ENCODE data around the gene SSBP2. TPM values are rescaled to one million over a fixed set of nuclear protein-coding genes. Genes with fewer than 3 reads are reported as not detected.
"Not testable (repeated sequence)": the region's sequence is repeated elsewhere in the genome, so short reads cannot be mapped to it uniquely, and the experiment has no call there.

SSBP2 gene
- total RNA-seq, 2 donors from 2014 or later, result 25.1 to 26.9 TPM

DNA sequence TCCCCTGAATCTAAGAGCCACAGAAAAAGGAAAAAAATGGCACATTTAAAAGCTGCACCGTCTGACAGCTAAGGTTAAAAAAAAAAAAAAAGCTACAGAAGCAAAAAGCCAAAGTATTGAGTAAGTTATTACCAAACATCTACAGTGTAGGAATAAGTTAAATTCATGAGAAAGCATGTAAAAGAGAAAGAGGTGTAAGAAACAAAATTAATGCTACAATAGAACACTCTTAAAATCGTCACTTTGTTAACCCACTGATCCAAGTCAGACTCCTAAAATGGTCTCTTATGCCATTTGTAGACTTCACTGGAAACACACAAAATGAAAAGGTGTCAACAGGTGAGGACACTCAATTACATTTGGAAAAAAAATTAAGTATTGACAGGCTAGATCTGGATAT lies 120.2 kb downstream of the SSBP2 start:
- WGBS, result 83% methylated on average over 2 of the region's 2 CpGs
- intact Hi-C loops (cut with DNase I), result no loop called here
- Histone ChIP-seq H3K27me3 (replicated peaks; ENCODE audit: insufficient read depth) (no peaks in the 10 kb centered on the region), H3K4me3 (no peak overlapping the region), H3K36me3 (no peaks in the 10 kb centered on the region), H3K4me1 (replicated peaks) (no peaks in the 10 kb centered on the region), H3K9me3 (no peaks in the 10 kb centered on the region), H3K27ac (no peak overlapping the region)
- TF ChIP-seq, protein P1, sequence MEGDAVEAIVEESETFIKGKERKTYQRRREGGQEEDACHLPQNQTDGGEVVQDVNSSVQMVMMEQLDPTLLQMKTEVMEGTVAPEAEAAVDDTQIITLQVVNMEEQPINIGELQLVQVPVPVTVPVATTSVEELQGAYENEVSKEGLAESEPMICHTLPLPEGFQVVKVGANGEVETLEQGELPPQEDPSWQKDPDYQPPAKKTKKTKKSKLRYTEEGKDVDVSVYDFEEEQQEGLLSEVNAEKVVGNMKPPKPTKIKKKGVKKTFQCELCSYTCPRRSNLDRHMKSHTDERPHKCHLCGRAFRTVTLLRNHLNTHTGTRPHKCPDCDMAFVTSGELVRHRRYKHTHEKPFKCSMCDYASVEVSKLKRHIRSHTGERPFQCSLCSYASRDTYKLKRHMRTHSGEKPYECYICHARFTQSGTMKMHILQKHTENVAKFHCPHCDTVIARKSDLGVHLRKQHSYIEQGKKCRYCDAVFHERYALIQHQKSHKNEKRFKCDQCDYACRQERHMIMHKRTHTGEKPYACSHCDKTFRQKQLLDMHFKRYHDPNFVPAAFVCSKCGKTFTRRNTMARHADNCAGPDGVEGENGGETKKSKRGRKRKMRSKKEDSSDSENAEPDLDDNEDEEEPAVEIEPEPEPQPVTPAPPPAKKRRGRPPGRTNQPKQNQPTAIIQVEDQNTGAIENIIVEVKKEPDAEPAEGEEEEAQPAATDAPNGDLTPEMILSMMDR (IDR thresholded peaks at IDR 0.05), result no peak
- no peak for TF ChIP-seq POLR2AphosphoS5 (IDR thresholded peaks at IDR 0.05)
- TF ChIP-seq POLR2A (IDR thresholded peaks at IDR 0.05), result no peak
- DNase-seq (ENCODE audit: low spot score), result no peak

DNA sequence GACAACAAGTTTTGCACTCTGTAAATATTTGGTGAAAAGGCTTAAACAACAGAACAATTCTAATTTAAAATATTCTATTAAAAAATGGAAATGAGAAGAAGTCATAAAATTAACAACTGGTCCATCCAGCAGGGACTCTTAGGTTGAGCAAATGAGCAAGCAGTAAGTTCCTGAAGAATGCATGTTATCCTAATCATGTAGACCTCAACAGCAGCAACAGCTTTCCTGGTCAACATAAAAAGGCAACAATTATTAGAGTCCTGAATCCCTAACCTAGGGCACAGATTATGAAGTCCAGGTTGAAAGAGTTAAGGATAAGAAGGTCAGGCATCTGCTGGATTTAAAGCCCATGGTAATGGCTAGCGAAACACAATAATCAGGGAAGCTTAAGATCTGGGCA lies 120.9 kb downstream of the SSBP2 start:
- H3K4me1 ChIP-seq (replicated peaks), result no peaks in the 10 kb centered on the region
- H3K27me3 ChIP-seq (replicated peaks; ENCODE audit: insufficient read depth), result no peaks in the 10 kb centered on the region
- no peak overlapping the region for H3K27ac ChIP-seq
- DNase-seq (ENCODE audit: low spot score), result no peak
- H3K4me3 ChIP-seq, result no peak overlapping the region
- H3K36me3 ChIP-seq, result no peaks in the 10 kb centered on the region
- intact Hi-C loops (cut with DNase I), result no loop called here
- TF ChIP-seq, protein P1 (IDR thresholded peaks at IDR 0.05), result no peak
- no peak for TF ChIP-seq POLR2AphosphoS5 (IDR thresholded peaks at IDR 0.05)
- TF ChIP-seq POLR2A (IDR thresholded peaks at IDR 0.05), result no peak
- no peaks in the 10 kb centered on the region for H3K9me3 ChIP-seq
- WGBS, result 100% methylated on average over 1 of the region's 1 CpG

- DNase-seq (ENCODE audit: low spot score); intact Hi-C loops (cut with DNase I); H3K4me1 ChIP-seq (replicated peaks); H3K27me3 ChIP-seq (replicated peaks; ENCODE audit: insufficient read depth); H3K4me3 ChIP-seq; H3K27ac ChIP-seq; H3K9me3 ChIP-seq; H3K36me3 ChIP-seq: not testable (repeated sequence)
- WGBS, result 93% methylated on average over 4 of the region's 4 CpGs
These were observed 122.8 kb downstream of the SSBP2 start for GRCh38 chr5:81628061-81628460.

DNA sequence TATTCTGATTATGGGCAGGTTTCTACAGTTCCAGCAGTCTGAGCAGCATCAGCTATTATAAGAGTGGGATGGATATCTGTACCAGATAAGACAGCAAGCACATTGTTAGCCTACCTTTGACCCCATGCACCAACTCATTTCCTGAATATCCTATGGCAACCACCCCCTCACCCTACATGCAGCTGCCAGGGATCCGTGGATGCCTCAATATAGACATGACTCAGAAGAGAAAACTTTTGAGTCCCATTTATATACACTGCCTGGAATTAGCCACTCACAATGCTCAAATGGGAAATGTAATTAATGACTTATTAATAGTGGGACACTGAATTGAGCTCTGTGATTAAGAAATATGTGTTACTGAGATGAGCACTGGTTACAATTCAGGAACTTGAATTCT lies 124.4 kb downstream of the SSBP2 start:
- no peaks in the 10 kb centered on the region for H3K27me3 ChIP-seq (replicated peaks; ENCODE audit: insufficient read depth)
- no peak overlapping the region for H3K4me3 ChIP-seq
- H3K27ac ChIP-seq, result no peak overlapping the region
- no peaks in the 10 kb centered on the region for H3K4me1 ChIP-seq (replicated peaks)
- TF ChIP-seq POLR2AphosphoS5 (IDR thresholded peaks at IDR 0.05) (no peak), POLR2A (IDR thresholded peaks at IDR 0.05) (no peak)
- TF ChIP-seq, protein P1 (IDR thresholded peaks at IDR 0.05), result no peak
- DNase-seq (ENCODE audit: low spot score), result no peak
- 53% methylated on average over 1 of the region's 1 CpG for WGBS
- intact Hi-C loops (cut with DNase I), result no loop called here
- H3K36me3 ChIP-seq, result no peaks in the 10 kb centered on the region
- H3K9me3 ChIP-seq, result no peaks in the 10 kb centered on the region

GRCh38 chr5:81609810-81610375 lies 141.0 kb downstream of the SSBP2 start:
- 97% methylated on average over 7 of the region's 7 CpGs for WGBS
- intact Hi-C loops (cut with DNase I), result no loop called here
- no peak for TF ChIP-seq POLR2AphosphoS5 (IDR thresholded peaks at IDR 0.05)
- TF ChIP-seq POLR2A (IDR thresholded peaks at IDR 0.05), result no peak
- TF ChIP-seq, protein P1 (IDR thresholded peaks at IDR 0.05), result no peak
- Histone ChIP-seq H3K27ac (no peak overlapping the region), H3K4me1 (replicated peaks) (no peaks in the 10 kb centered on the region), H3K4me3 (no peak overlapping the region), H3K9me3 (no peaks in the 10 kb centered on the region), H3K36me3 (no peaks in the 10 kb centered on the region), H3K27me3 (replicated peaks; ENCODE audit: insufficient read depth) (no peaks in the 10 kb centered on the region)
- no peak for DNase-seq (ENCODE audit: low spot score)

Data from prostate gland (tissue), 2 donors.